Measurements from ENCODE around the gene MSH4.

Gene MSH4

DNA sequence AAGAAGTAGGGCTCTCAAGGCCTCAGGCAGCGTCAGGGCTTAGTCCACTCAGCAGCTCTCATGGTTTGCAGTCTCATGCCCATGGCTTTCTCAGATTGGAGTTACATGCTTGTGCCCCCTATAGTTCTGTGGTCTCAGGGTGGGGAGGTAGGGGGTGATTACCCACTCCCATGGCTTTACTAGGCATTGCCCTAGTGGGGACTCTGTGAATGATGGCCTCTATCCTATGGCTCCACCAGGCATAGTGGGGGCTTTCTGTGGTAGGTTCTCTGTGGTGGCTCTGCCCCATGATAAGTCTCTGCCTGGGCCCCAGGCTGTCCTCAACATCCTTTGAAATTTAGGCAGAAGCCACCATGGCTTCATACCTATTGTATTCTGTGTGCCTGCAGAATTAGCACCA lies 48.9 kb downstream of the MSH4 start:
- no peak for DNase-seq (ENCODE audit: low read depth)
- H3K4me3 ChIP-seq (ENCODE audit: low read depth, low read length) = no peak overlapping the region
- TF ChIP-seq, protein P1, sequence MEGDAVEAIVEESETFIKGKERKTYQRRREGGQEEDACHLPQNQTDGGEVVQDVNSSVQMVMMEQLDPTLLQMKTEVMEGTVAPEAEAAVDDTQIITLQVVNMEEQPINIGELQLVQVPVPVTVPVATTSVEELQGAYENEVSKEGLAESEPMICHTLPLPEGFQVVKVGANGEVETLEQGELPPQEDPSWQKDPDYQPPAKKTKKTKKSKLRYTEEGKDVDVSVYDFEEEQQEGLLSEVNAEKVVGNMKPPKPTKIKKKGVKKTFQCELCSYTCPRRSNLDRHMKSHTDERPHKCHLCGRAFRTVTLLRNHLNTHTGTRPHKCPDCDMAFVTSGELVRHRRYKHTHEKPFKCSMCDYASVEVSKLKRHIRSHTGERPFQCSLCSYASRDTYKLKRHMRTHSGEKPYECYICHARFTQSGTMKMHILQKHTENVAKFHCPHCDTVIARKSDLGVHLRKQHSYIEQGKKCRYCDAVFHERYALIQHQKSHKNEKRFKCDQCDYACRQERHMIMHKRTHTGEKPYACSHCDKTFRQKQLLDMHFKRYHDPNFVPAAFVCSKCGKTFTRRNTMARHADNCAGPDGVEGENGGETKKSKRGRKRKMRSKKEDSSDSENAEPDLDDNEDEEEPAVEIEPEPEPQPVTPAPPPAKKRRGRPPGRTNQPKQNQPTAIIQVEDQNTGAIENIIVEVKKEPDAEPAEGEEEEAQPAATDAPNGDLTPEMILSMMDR (IDR thresholded peaks at IDR 0.05; ENCODE audit: control insufficient read depth, extremely low read depth, insufficient read depth) = no peak

- DNase-seq (ENCODE audit: low read depth) = no peak
- H3K4me3 ChIP-seq (ENCODE audit: low read depth, low read length) = no peak overlapping the region
- TF ChIP-seq, protein P1 (IDR thresholded peaks at IDR 0.05; ENCODE audit: control insufficient read depth, extremely low read depth, insufficient read depth) = no peak
These were observed 58.3 kb downstream of the MSH4 start for GRCh38 chr1:75855010-75855409.

GRCh38 chr1:75855734-75856133 lies 59.1 kb downstream of the MSH4 start:
- TF ChIP-seq, protein P1 (IDR thresholded peaks at IDR 0.05; ENCODE audit: control insufficient read depth, extremely low read depth, insufficient read depth) = no peak
- DNase-seq (ENCODE audit: low read depth) = no peak
- H3K4me3 ChIP-seq (ENCODE audit: low read depth, low read length) = no peak overlapping the region

GRCh38 chr1:75861831-75862230 lies 65.1 kb downstream of the MSH4 start:
- TF ChIP-seq, protein P1 (IDR thresholded peaks at IDR 0.05; ENCODE audit: control insufficient read depth, extremely low read depth, insufficient read depth) = no peak
- H3K4me3 ChIP-seq (ENCODE audit: low read depth, low read length) = no peak overlapping the region
- no peak for DNase-seq (ENCODE audit: low read depth)

DNA sequence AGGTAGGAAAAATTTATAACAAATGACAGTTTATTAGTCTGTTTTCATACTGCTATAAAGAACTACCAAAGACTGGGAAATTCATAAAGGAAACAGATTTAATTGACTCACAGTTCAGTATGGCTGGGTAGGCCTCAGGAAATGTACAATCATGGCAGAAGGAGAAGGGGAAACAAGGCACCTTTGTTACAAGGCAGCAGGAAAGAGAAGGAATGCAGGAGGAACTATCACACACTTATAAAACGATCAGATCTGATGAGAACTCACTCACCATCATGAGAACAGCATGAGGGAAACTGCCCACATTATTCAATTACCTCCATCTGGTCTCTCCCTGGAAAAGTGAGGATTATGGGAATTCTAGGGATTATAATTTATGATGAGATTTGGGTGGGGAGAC lies 74.3 kb downstream of the MSH4 start:
- no peak for DNase-seq (ENCODE audit: low read depth)
- TF ChIP-seq, protein P1 (IDR thresholded peaks at IDR 0.05; ENCODE audit: control insufficient read depth, extremely low read depth, insufficient read depth) = no peak

DNA sequence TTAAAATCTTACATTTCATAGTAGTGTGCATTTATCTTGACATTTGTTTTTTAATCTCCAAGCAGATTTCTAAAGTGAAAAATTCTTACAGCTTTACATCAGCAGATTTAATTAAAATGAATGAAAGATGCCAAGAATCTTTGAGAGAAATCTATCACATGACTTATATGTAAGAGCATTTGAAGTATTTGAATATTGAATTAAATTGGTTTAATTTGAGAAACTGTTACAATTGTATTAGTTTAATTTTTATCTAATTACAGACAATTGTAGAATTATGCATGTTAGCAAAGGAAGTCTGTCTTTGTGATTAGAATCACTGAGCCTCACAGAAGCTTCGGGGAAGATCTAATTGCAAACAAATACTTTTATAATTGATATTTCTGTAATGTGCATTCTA lies 83.3 kb downstream of the MSH4 start:
- TF ChIP-seq, protein P1 (IDR thresholded peaks at IDR 0.05; ENCODE audit: control insufficient read depth, extremely low read depth, insufficient read depth) = no peak
- no peak for DNase-seq (ENCODE audit: low read depth)
- no peak overlapping the region for H3K4me3 ChIP-seq (ENCODE audit: low read depth, low read length)

More for the DNA sequence above, 74.3 kb downstream of the MSH4 start:
- H3K4me3 ChIP-seq (ENCODE audit: low read depth, low read length) = no peak overlapping the region

DNA sequence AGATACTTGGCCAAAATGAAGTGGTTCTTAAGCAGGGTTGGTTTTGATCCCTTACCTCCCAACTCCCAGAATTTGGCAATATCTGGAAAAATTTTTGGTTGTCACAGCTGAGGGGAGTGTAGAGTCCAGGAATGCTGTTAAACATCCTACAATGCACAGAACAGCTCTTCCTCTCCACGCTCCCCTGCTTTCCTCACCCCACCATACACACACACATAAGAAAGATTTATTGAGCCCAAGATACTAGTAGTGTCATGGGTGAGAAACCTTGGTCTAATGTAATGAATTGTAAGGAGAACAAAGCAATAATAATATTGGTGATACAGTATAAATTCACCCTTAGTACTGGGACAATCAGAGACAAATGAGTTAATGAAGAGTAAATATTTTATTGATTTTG lies 87.8 kb downstream of the MSH4 start:
- TF ChIP-seq, protein P1 (IDR thresholded peaks at IDR 0.05; ENCODE audit: control insufficient read depth, extremely low read depth, insufficient read depth) = no peak
- no peak for DNase-seq (ENCODE audit: low read depth)
- no peak overlapping the region for H3K4me3 ChIP-seq (ENCODE audit: low read depth, low read length)
